IPS-15b (cell line): ENCODE data around the gene ERN1.
A peak's percentile ranks its signal among the peaks of the same experiment; 100 is the strongest.
"Not testable (repeated sequence)": the region's sequence is repeated elsewhere in the genome, so short reads cannot be mapped to it uniquely, and the experiment has no call there.

ENCODE experiments used
- H3K27me3 ChIP-seq: one replicate; pipeline ENCODE4 v1.6.1; 2013; ENCODE audit warnings: low read length; ENCODE audit not compliant: control insufficient read depth, insufficient read depth
- H3K36me3 ChIP-seq: one replicate; pipeline ENCODE4 v1.6.1; 2013; ENCODE audit warnings: low read length; ENCODE audit not compliant: control insufficient read depth, insufficient read depth
- H3K4me1 ChIP-seq: one replicate; pipeline ENCODE4 v1.6.1; 2013; ENCODE audit warnings: mild to moderate bottlenecking, low read length; ENCODE audit not compliant: control insufficient read depth, insufficient read depth
- H3K4me3 ChIP-seq: one replicate; pipeline ENCODE4 v1.5.1; 2013; ENCODE audit warnings: low read depth, low read length
- H3K9ac ChIP-seq: one replicate; pipeline ENCODE4 v1.6.1; 2013; ENCODE audit warnings: low read depth, mild to moderate bottlenecking, low read length
- H3K9me3 ChIP-seq: one replicate; pipeline ENCODE4 v1.6.1; 2013; ENCODE audit warnings: mild to moderate bottlenecking, low read length; ENCODE audit not compliant: control insufficient read depth, insufficient read depth

Gene ERN1

DNA sequence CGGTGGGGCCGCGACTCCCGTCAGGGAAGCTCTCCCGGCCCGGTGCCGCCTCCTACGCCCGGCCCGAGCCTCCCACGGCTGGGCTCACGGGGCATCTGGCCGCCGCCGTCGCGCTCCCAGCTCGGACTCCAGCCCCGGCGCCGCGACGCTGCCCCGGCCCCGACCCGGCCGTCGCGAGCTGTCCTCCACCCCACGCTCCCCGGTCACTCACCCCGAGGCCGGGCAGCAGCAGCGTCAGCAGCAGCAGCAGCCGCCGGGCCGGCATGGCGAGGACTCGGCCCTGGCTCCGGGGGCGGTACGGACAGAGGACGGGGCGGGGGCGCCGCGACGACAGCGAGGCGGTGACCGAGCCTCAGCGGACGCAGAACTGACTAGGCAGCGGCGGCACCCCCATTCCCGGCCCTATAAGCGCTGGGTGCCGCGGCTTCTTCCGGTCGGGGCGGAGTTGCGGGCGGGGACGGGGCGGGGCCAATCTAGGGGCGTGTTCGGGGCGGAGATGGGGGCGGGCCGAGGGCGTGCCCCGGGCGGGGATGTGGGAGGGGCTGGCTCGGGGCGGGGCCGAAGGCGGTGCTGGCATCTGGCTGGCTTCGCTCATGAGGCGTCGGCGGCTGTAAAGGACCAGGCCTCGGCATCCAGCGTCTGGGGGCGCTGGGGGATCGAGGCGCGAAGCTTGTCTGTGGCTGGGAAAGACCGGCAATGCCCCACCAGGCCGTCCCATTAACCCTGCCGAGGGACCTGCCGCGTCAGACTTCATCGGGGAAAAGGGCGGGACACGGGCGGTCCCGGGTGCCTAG, at the start of gene ERN1:
Gene ERN1 (minus strand): TSS at position 380 of the 794 bp plus-strand sequence. CDS start 115 bp downstream, at position 265.
- H3K36me3 ChIP-seq: no peaks in the 10 kb centered on the region
- no peaks in the 10 kb centered on the region for H3K4me1 ChIP-seq
- peak within 1 kb of the TSS; percentile 70 for H3K9ac ChIP-seq
- H3K9me3 ChIP-seq: no peaks in the 10 kb centered on the region
- peaks cover 26% of the 10 kb centered on the region for H3K27me3 ChIP-seq
- peak within 1 kb of the TSS; percentile 55 for H3K4me3 ChIP-seq

DNA sequence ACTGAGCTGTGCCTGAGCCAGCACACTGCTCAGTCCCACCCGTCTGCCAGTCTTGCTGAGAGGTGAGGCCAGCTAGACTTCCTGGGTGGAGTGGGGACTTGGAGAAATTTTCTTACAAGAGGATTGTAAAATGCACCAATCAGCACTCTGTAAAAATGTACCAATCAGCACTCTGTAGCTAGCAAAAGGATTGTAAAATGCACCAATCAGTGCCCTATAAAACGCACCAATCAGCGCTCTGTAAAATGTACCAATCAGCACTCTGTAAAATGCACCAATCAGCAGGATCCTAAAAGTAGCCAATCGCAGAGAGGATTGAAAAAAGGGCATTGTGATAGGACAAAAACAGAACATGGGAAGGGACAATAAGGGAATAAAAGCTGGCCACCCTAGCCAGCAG, 49.1 kb upstream of the ERN1 start:
- not testable (repeated sequence) for H3K9me3 ChIP-seq, H3K36me3 ChIP-seq, H3K9ac ChIP-seq, H3K4me3 ChIP-seq, H3K27me3 ChIP-seq, H3K4me1 ChIP-seq

DNA sequence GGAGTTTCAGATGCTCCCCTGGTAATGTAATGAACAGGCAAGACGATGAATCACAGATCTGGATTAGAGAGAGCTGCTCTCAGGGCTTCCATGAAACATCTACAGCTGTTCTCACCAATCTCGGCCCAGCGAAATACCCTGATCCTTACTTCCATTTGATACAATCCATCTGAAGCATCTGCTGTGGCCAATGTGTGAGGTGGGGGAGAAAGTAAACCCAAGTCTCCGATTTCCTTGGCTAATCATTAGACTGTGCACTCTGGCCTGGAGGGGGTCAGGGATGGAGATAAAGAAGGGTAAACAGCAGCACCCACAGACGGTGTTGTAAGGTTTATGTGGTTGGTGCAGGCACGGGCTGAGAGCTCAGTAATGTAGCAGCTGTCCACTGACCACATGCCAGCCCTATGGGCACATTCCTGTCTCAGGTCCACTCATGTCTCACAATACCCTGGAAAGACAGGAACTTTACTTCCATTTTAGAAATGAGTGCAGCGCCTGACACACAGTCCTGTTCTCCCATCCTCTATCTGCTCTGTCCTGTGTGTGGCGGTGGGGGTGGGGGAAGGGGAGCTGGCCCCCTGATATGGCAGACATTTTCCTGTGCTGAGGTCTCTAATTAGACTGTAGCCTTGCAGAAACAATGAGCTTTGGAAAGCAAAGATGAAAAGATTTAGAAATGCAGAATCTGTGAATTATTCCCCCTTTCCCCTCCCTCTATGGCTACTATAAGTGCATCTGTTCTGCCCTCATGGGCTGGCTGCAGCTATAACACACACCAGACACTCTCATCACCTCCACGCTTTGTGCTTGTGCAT, 48.3 kb upstream of the ERN1 start:
- no peaks in the 10 kb centered on the region for H3K27me3 ChIP-seq
- no peaks in the 10 kb centered on the region for H3K9me3 ChIP-seq
- no peak overlapping the region for H3K4me3 ChIP-seq
- no peaks in the 10 kb centered on the region for H3K4me1 ChIP-seq
- no peak overlapping the region for H3K9ac ChIP-seq
- peaks cover 3% of the 10 kb centered on the region for H3K36me3 ChIP-seq

DNA sequence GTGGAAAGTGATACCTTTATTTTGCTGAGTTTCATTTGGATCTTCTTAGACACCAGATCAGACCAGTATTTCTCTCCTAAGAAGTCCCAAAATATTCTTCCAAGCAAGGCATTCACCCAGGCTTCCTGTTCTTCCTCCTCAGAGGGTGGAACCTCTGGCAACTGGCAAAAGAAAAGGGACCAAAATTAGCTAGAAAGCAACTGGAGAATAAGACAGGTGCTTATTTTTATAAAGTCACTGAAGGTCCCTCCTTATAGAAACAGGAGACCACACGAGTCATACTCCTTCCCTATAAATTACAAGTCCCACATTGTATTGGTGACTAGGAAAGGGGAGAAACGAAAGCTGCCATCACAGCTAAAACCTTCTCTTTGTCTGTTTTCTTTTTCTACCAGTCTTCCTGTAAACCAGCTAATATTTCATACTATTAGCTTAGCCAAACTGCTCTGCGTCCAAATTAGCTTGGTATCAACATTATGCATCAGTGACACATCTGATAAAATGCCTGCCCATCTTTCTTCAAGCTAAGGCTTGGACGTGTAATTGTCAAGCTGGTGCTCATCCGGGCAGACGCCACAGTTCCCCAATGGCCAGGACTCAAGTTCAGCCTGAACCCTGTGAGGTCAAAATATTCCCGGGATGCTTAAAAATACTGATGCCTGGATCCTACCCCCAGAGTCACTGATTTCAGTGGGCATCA, 47.5 kb upstream of the ERN1 start:
- Histone ChIP-seq H3K4me3 (no peak overlapping the region), H3K9ac (no peak overlapping the region), H3K27me3 (no peaks in the 10 kb centered on the region), H3K4me1 (no peaks in the 10 kb centered on the region), H3K9me3 (no peaks in the 10 kb centered on the region), H3K36me3 (peaks cover 3% of the 10 kb centered on the region)

DNA sequence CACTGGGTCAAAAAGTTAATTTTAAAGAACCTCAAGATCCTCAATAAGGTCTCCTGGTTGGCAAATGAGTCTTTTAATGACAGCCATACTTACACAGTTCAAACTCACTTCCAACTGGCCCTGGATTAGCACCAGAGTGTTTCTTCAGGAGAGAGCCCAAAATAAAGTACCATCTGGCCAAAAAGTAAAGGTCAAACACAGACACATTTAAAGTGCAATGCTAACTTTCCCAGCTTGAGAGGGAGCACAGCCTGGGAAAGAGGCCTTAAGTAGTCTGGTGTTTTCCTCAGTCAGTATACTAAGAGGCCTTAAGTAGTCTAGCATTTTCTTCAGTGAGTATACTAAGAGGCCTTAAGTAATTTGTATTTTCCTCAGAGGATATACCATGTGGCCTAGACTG, 46.6 kb upstream of the ERN1 start:
- H3K9me3 ChIP-seq: no peaks in the 10 kb centered on the region
- H3K9ac ChIP-seq: no peak overlapping the region
- no peaks in the 10 kb centered on the region for H3K4me1 ChIP-seq
- no peak overlapping the region for H3K4me3 ChIP-seq
- H3K36me3 ChIP-seq: peaks cover 3% of the 10 kb centered on the region
- H3K27me3 ChIP-seq: no peaks in the 10 kb centered on the region

DNA sequence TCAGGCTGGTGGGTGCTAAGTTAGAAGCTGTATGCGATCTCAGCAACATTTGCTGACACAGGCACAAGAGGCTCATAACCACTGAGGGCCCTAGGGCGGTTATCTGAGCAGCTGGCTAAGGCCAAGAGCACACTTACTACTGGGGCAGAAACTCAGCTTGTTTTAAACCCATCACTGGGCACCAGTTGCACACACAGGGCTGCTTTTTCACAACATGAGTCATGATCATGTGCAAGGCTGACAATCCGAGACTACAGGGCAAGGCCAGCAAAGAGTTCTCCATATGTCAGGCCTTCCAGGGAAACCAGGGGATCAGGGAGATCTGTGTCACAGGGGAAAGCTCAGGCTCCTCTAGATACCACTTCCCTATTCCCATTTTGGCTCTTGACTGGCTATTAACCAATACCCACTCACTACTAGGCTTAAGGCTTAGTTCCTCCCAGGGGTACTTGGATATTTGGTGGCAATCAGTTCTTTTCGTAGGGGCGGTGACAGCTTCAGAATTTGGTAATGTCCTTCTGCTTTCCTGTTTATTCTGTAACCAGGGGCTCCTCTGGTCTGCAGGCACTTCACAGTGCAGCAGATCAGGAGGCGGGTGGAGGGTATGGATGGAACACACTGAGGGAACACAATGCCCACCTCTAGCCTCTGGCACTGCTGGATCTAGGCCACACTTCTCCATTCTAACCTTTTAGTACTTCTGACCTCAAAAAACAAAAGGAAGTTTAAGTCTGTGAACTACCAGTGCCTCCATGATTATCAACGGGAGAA, 44.9 kb upstream of the ERN1 start:
- Histone ChIP-seq H3K4me1 (no peaks in the 10 kb centered on the region), H3K9me3 (no peaks in the 10 kb centered on the region), H3K27me3 (no peaks in the 10 kb centered on the region), H3K4me3 (no peak overlapping the region), H3K36me3 (peaks cover 5% of the 10 kb centered on the region), H3K9ac (no peak overlapping the region)

DNA sequence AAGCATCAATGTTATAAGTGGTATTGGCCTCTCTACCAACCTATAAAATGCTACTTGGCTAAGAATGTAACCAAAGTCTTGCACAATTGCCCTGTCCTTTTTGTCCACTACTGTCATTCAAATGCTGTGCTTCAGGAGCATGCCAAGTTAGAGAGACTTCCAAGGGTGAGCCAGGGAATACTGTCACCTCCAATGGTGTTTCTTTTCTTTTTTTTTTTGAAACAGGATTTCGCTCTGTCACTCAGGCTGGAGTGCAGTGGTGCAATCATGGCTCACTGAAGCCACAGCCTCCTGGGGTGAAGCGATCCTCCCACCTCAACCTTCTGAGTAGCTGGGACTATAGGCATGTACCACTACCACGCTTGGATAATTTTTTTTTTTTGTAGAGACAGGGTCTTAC, 43.7 kb upstream of the ERN1 start:
- Histone ChIP-seq H3K9me3 (no peaks in the 10 kb centered on the region), H3K4me3 (no peak overlapping the region), H3K27me3 (no peaks in the 10 kb centered on the region), H3K36me3 (peaks cover 5% of the 10 kb centered on the region), H3K4me1 (no peaks in the 10 kb centered on the region), H3K9ac (no peak overlapping the region)

DNA sequence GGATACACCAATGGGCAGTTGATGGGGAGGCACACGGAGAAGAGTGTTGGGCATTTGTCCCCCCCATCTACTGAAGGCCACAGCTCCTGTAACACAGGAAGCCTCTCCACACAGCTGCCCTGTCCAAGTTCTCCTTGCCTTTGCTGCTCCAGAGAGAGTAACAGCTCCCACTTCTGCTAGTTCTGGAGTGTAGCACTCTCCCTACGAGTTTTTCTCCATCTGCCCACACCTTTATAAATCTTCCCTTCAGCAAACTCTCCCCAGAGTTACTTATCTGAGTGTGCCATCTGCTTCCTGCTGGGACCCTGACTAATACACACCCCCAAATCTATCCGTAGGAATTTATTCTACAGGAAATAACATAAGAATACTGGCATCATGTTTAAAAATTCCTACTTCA, 42.6 kb upstream of the ERN1 start:
- Histone ChIP-seq H3K4me3 (no peak overlapping the region), H3K36me3 (peaks cover 2% of the 10 kb centered on the region), H3K4me1 (no peaks in the 10 kb centered on the region), H3K9me3 (no peaks in the 10 kb centered on the region), H3K27me3 (no peaks in the 10 kb centered on the region), H3K9ac (no peak overlapping the region)

DNA sequence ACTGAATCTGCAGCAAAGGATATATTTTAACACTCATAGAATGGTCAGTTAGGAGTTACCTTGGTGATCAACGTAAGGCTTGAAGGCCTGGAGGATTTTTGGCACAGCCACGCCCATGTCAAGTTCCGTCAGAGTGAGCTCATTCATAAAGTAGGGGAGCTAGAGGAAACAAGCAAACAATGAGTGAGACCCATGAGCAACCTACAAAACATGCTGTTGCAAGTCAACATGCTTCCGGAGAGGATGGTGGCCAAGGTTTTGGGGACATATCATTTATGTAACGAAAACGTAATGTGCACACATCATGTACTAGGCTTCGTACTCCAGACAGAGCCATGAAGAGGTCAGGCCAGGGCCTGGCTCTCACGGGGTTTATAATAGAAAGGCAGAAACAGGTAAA, 41.1 kb upstream of the ERN1 start:
- no peaks in the 10 kb centered on the region for H3K27me3 ChIP-seq
- peaks cover 2% of the 10 kb centered on the region for H3K36me3 ChIP-seq
- H3K9me3 ChIP-seq: no peaks in the 10 kb centered on the region
- H3K9ac ChIP-seq: no peak overlapping the region
- H3K4me3 ChIP-seq: no peak overlapping the region
- no peaks in the 10 kb centered on the region for H3K4me1 ChIP-seq

DNA sequence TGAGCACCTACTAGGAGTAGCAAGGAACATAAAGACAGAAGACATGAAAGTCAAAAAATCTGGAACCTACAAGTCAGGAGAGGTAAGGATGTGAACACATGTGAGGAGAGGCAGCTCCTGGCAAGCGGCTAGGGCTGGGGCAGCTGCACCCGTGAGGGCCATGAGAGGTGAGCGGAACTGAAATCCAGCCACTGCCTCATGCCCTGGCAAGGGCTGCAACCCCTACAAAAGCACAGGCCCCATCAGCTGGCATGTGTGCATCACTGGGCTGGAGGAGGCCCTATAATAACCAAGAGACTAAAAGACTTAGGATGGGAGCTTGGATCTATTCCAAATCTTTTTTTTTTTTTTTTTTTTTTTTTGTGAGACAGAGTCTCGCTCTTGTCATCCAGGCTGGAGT, 40.3 kb upstream of the ERN1 start:
- Histone ChIP-seq H3K9ac (no peak overlapping the region), H3K36me3 (peaks cover 7% of the 10 kb centered on the region), H3K27me3 (no peaks in the 10 kb centered on the region), H3K4me1 (no peaks in the 10 kb centered on the region), H3K4me3 (no peak overlapping the region), H3K9me3 (no peaks in the 10 kb centered on the region)

DNA sequence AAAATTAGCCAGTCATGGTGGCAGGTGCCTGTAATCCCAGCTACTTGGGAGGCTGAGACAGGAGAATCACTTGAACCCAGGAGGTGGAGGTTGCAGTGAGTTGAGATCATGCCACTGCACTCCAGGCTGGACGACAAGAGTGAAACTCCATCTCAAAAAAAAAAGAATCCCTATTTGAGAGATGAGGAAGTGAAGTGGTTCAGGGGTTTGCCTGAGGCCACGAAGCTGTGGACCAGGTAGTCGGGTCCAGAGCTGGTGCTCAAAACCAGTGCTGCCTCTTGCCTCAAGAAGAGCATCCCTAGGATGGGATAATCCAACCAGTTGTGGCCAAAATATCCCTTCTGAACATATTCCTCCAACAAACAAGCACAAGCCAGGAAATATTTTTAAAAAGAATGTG, 37.7 kb upstream of the ERN1 start:
- not testable (repeated sequence) for H3K4me1 ChIP-seq, H3K27me3 ChIP-seq, H3K9ac ChIP-seq, H3K9me3 ChIP-seq, H3K4me3 ChIP-seq, H3K36me3 ChIP-seq
